GM12878 (cell line): Measurements from ENCODE around the gene FRAS1. TPM values are rescaled to one million over a fixed set of nuclear protein-coding genes. Genes with fewer than 3 reads are reported as not detected.

Source experiments
- ATAC-seq: fragments of 200-7000 bp; cut with Tn5 transposase; 3 replicates; pipeline ENCODE4 v1.9.1; 2020; ENCODE audit warnings: mild to moderate bottlenecking, moderate library complexity
- BruUV-seq: library from RNA; stranded (reverse); fragments of 400-500 nt; replicated peaks from 2 replicates; lab custom pipeline; 2021; lab: Mats Ljungman, UMichigan
- CTCF ChIA-PET: fragments of 300-600 bp; sonication (Branson Sonifier 250); formaldehyde crosslinking; extraction: SDS; loops from one replicate; lab custom pipeline; 2021; ENCODE audit warnings: inconsistent platforms; lab: Yijun Ruan, JAX
- POLR2A ChIA-PET: fragments of 350-600 bp; formaldehyde crosslinking; extraction: SDS; loops from one replicate; lab custom pipeline; 2021; ENCODE audit warnings: inconsistent platforms; lab: Charles Lee
- RAD21 ChIA-PET: fragments of 300-600 bp; sonication (Branson Sonifier 250); formaldehyde crosslinking; loops from one replicate; lab custom pipeline; 2023; ENCODE audit warnings: antibody characterized with exemption; ENCODE audit not compliant: unreplicated experiment; lab: Charles Lee
- SMC1A ChIA-PET: fragments of 300-600 bp; sonication (Branson Sonifier 250); formaldehyde crosslinking; loops from one replicate; lab custom pipeline; 2023; ENCODE audit not compliant: unreplicated experiment, uncharacterized antibody; lab: Charles Lee
- DNase-seq: peaks from one replicate; pipeline ENCODE4 v3.0.0-alpha.2; 2011; ENCODE audit warnings: low read depth, low spot score
- FAIRE-seq: peaks from 3 replicates; lab custom pipeline; 2011; peaks lifted over from hg19 to GRCh38; lab: Jason Lieb, UNC
- H2AFZ ChIP-seq: 2 replicates; pipeline ENCODE4 v1.6.0; 2011; ENCODE audit warnings: low read depth, low read length, control low read depth; ENCODE audit not compliant: control insufficient read depth
- H3K27ac ChIP-seq: 2 replicates; pipeline ENCODE4 v1.5.1; 2011; ENCODE audit warnings: control low read depth; ENCODE audit not compliant: control insufficient read depth, insufficient read depth
- H3K27me3 ChIP-seq, 2 experiments: replicated peaks in 1 of 2; 2 replicates each; pipeline versions ENCODE4 v1.6.0 to v1.6.1; 2011; ENCODE audit warnings: low read length in 1 of 2; ENCODE audit not compliant: control insufficient read depth in 2 of 2, insufficient read depth in 2 of 2
- H3K36me3 ChIP-seq, 2 experiments: 2 replicates each; pipeline ENCODE4 v1.5.1; 2011; ENCODE audit warnings: low read length in 1 of 2; ENCODE audit not compliant: control insufficient read depth in 2 of 2, insufficient read depth in 2 of 2
- H3K4me1 ChIP-seq: 2 replicates; pipeline ENCODE4 v1.6.1; 2011; ENCODE audit warnings: mild to moderate bottlenecking, low read length, moderate library complexity, mixed read lengths; ENCODE audit not compliant: control insufficient read depth, insufficient read depth
- H3K4me2 ChIP-seq: 2 replicates; pipeline ENCODE4 v1.6.0; 2011; ENCODE audit warnings: control low read depth; ENCODE audit not compliant: control insufficient read depth, insufficient read depth
- H3K4me3 ChIP-seq: fragments of 200-600 bp; sonication (generic); 2 replicates; pipeline ENCODE4 v1.5.1; 2016
- H3K79me2 ChIP-seq: 2 replicates; pipeline ENCODE4 v1.6.0; 2011; ENCODE audit warnings: low read length; ENCODE audit not compliant: control insufficient read depth, insufficient read depth
- H3K9ac ChIP-seq: 2 replicates; pipeline ENCODE4 v1.8.0; 2011; ENCODE audit warnings: low read length, control low read depth, mixed read lengths; ENCODE audit not compliant: control insufficient read depth, insufficient read depth
- H3K9me3 ChIP-seq: replicated peaks from 3 replicates; pipeline ENCODE4 v1.5.1; 2011; ENCODE audit warnings: mild to moderate bottlenecking, low read length; ENCODE audit not compliant: control insufficient read depth, insufficient read depth
- H4K20me1 ChIP-seq: 2 replicates; pipeline ENCODE4 v1.6.0; 2011; ENCODE audit not compliant: control insufficient read depth, insufficient read depth
- CUX1 ChIP-seq: IDR thresholded peaks from 2 replicates; pipeline ENCODE4 v1.6.1; 2012; ENCODE audit warnings: improper control_type of control experiment, low read depth, low read length; ENCODE audit not compliant: insufficient replicate concordance
- POLR2A ChIP-seq: IDR thresholded peaks from 2 replicates; pipeline ENCODE4 v1.6.1; 2011; ENCODE audit warnings: low read depth, mild to moderate bottlenecking, low read length
- ZBTB33 ChIP-seq: fragments of 450-650 bp; IDR thresholded peaks from 2 replicates; pipeline ENCODE4 v1.6.1; 2017; ENCODE audit warnings: mild to moderate bottlenecking
- WGBS: methylation state at CpG from one replicate; pipeline ENCODE4 v1.1.6; 2016; ENCODE audit warnings: low lambda C conversion rate; ENCODE audit not compliant: insufficient replicate concordance, insufficient coverage; ENCODE audit errors: missing lambda C conversion rate; 5-methylcytosine and 5-hydroxymethylcytosine counted together
- in situ Hi-C: fragments of 300-500 bp; cut with MboI; formaldehyde crosslinking; loops from 9 replicates; pipeline ENCODE4 v1.14.3; 2018; ENCODE audit warnings: mixed read lengths
- intact Hi-C: fragments of 100-400 bp; cut with micrococcal nuclease; formaldehyde crosslinking; loops from one replicate; pipeline ENCODE4 v1.14.2; 2022; ENCODE audit not compliant: unreplicated experiment
- polyA plus RNA-seq, 11 experiments: library from polyadenylated mRNA; depleted of rRNA in 4 of 11; unstranded in 6 of 11; stranded (reverse) in 5 of 11; fragments of >200 nt; fragmentation: Nextera tagmentation in 4 of 11; fragmentation: Illumina TruSeq in 1 of 11; extraction: Ambion mirVana in 4 of 11; extraction: Trizol in 1 of 11; gene quantifications; 1 replicate in 1 of 11; 2 replicates in 10 of 11; pipeline versions ENCODE4 v1.2.1 to v1.2.3, GENCODE V29; 2011 to 2016; ENCODE audit warnings: inconsistent platforms in 2 of 11, missing spikeins in 2 of 11, low read depth in 1 of 11
- total RNA-seq, 4 experiments: library from RNA; depleted of rRNA in 3 of 4; stranded (reverse); fragments of >200 nt in 3 of 4; fragmentation: Illumina TruSeq in 1 of 4; extraction: Trizol in 1 of 4; gene quantifications; 2 replicates each; pipeline versions ENCODE4 v1.2.1 to v1.2.3, GENCODE V29; 2013 to 2021

Gene FRAS1
- total and polyA plus RNA-seq, 10 of the 15 experiments (the other 5 are each of a cell fraction or from before 2014, with no cell fraction given): 0.08 to 11.7 (median 0.20) TPM

GRCh38 chr4:78145622-78146021, 88.5 kb downstream of the FRAS1 start:
- ChIA-PET SMC1A (interaction anchor here (0.7 to 3.0 kb wide), 5 partner anchors 8 to 43 kb away, joined by 3 to 10 read pairs (median 4); no protein-coding TSS in a partner anchor), POLR2A (no interaction called here), RAD21 (interaction anchor here (1.6 kb wide), 1 partner anchor 10 kb away, joined by 4 read pairs; no protein-coding TSS in a partner anchor), CTCF (interaction anchor here (1.0 to 1.7 kb wide), 4 partner anchors 16 to 86 kb away, joined by 3 to 4 read pairs (median 4); no protein-coding TSS in a partner anchor)
- intact Hi-C loops (no loop called here), in situ Hi-C loops (no loop called here)
- H3K4me1 ChIP-seq: no peaks in the 10 kb centered on the region
- H3K27ac ChIP-seq: no peak overlapping the region
- BruUV-seq: no TSS peak
- H3K36me3 ChIP-seq: no peaks in the 10 kb centered on the region
- DNase-seq: no peak
- H3K9ac ChIP-seq: no peak overlapping the region
- H2AFZ ChIP-seq: no peak overlapping the region
- 64% methylated on average over 10 of the region's 10 CpGs for whole genome bisulfite sequencing
- H3K9me3 ChIP-seq: no peaks in the 10 kb centered on the region
- H3K79me2 ChIP-seq: no peaks in the 10 kb centered on the region
- H4K20me1 ChIP-seq: no peaks in the 10 kb centered on the region
- H3K4me3 ChIP-seq: no peak overlapping the region
- no peak overlapping the region for H3K4me2 ChIP-seq
- no peak for ATAC-seq
- TF ChIP-seq ZBTB33 (0 out of 2 replicates have a peak, but pooled peaks have one; percentile 44), POLR2A (no peak), CUX1 (no peak)
- no peaks in the 10 kb centered on the region for H3K27me3 ChIP-seq
- no peak for FAIRE-seq
